NCI-H2196 treated with DMSO at 0.1 percent for 48 hours (cell line): ENCODE measurements around the gene FAM222B.

Experiments used
- DNase-seq: peaks from one replicate; lab custom pipeline; 2025; ENCODE audit not compliant: unreplicated experiment; lab: John Stamatoyannopoulos, UW

Gene FAM222B

GRCh38 chr17:28715217-28715616, 127.4 kb downstream of the FAM222B start:
- no peak for DNase-seq

DNA sequence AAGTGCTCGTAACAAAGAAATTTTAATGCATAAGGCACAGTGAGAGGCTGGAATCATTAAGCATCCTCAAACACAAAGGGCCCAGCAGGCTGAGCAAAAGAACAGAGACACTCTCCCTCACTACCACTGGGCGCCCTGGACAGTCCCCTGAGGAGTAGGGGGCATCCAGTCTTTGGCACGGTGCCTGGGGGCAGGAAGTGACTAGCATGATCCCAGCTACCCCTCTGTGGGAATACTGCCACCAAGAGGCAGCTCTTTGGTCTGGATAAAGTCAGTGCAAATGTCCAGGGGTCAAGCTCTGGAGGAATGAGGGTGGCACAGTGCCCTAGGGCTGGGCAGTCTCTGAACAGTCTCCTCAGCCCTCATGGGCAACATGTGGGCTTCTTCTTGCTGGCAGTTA, 128.3 kb downstream of the FAM222B start:
- no peak for DNase-seq

- no peak for DNase-seq
These were observed 129.7 kb downstream of the FAM222B start for GRCh38 chr17:28712705-28713415.

GRCh38 chr17:28712032-28712704, 130.4 kb downstream of the FAM222B start:
- no peak for DNase-seq

GRCh38 chr17:28711723-28712031, 130.9 kb downstream of the FAM222B start, which contains the start of gene PROCA1:
Gene PROCA1, minus strand, starts transcription at chr17:28711888. Its CDS starts 228 bp downstream, at chr17:28711660.
- no peak for DNase-seq

GRCh38 chr17:28710861-28711722, 131.5 kb downstream of the FAM222B start:
- peak; percentile 66 for DNase-seq

GRCh38 chr17:28707339-28707720, 135.3 kb downstream of the FAM222B start:
- no peak for DNase-seq

DNA sequence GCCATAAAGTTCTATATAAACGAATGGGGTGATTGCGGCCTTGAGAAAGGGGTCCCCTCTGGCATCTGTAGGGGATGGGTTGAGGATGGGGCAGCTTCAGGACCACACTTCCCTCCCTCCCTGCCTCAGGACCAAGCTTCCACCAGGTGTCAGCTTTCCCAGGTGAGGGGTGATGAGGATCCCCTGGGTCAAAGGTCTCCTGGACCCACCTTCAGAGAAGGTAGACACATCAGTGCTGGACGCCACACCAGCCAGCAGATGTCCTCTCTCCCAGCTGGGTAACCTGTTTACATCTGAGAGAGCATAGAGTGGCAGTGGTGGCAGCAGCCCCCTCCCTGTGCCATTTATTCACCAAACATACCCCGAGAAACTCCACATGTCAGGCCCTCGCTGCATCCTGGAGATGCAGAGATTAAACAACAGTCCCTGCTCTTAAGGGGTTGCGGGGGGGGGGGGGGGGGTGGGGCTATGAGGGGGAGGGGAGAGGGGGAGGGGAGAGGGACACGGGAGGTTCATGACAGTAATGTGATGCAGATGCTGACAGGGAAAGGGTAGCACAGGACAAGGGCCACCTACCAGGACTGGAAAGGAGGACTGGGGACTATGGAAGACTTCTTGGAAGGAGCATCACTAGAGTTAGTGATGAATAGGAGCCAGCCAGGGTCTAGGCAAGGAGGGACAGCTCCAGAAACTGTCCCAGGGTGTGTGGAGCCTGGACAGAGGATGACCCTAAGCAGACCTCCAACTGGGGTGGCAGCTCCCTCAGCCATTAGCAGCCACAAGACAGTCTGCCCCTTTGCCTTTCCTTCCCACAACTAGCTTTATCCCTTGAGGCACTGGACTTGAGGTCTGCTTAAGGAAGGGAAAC, 135.9 kb downstream of the FAM222B start:
- DNase-seq: no peak
